Hippocampal formation (tissue), 2 donors: ENCODE results near the gene GALNT10.
A peak's percentile ranks its signal among the peaks of the same experiment; 100 is the strongest.

Source experiments
- DNase-seq, 2 donors: peaks; one replicate each; lab custom pipeline; 2025; lab: John Stamatoyannopoulos, UW

Gene GALNT10

DNA sequence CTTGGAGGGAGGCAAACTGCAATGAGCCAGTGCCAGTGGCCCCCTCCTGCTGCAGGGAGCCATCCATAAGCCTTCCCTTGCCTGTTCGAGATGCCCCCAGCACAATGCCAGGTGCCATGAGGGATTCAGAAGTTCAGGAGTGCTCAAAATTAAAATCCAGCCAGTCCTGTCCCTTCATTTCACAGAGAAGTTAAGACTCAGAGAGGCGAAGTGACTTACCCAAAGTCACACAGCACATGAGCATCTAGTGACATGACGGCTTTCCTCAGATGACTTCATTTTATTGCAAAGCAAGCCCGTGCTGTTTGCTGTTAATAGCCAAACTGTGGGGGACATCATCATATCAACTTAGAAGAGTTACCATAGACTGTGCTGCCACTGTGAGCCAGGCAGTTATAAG, 185.9 kb downstream of the GALNT10 start:
- DNase-seq, result no peak

- no peak for DNase-seq
Observed at GRCh38 chr5:154377754-154378533, 187.4 kb downstream of the GALNT10 start.

GRCh38 chr5:154380263-154380662, 189.7 kb downstream of the GALNT10 start:
- DNase-seq, result no peak

DNA sequence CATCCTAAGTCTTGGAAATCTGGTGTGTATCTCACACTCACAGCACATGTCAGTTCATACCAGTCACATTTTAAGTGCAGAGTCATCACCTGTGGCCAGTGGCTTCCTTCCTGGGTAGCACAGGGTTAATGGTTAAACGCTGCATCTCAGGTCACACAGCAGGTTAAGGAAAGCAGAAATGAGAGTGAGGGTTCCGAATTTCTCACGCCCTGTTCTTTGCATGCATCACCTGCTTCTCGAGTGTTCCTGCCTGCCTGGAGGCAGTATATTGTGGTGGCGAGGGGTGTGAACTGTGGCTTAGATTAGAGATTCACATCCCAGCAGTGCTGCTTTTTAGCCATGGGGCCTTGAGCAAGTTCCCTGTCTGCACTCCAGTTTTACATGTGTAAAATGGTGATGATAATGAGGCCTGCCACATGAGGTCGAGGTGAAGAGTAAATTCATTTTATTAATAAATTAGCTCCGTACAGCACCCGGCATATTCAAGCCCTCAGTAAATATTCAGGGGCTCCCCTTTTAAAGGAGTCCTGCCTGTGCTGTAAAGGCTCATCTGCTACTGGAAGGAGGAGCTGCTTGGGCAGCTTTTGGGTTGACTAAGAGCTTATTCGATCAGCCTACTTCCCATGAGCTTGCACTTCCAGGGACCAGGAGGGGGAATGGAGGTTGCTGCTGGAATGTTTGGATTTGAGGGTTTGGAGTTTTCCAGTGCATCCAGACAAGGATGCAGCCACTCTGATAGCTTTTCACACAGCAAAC, 194.1 kb downstream of the GALNT10 start:
- DNase-seq, result no peak

GRCh38 chr5:154385236-154385512, 194.6 kb downstream of the GALNT10 start:
- peak in 1 of 2 donors; percentile 8 for DNase-seq

GRCh38 chr5:154386952-154387629, 196.6 kb downstream of the GALNT10 start:
- DNase-seq, result no peak

GRCh38 chr5:154388842-154389241, 198.3 kb downstream of the GALNT10 start:
- DNase-seq, result no peak

DNA sequence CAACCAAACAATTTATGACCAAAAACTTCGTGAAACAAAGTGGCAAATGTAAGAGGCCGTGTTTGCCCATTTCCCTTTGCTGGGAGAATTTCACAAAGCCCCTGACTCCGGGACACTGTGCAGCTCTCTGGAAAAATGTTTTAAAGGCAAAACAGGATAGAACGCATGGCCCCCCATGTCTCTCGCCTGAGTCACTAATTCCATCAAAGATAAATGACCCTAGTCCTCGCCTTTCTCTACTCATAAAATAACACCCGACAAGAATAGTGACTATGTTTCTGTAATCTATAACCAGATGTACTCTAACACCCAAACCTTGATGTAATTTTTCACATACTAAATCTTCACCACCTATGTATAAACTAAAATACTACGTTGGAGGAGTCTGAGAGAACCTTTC, 199.6 kb downstream of the GALNT10 start:
- DNase-seq, result no peak

GRCh38 chr5:154390746-154391359, 200.3 kb downstream of the GALNT10 start:
- no peak for DNase-seq

DNA sequence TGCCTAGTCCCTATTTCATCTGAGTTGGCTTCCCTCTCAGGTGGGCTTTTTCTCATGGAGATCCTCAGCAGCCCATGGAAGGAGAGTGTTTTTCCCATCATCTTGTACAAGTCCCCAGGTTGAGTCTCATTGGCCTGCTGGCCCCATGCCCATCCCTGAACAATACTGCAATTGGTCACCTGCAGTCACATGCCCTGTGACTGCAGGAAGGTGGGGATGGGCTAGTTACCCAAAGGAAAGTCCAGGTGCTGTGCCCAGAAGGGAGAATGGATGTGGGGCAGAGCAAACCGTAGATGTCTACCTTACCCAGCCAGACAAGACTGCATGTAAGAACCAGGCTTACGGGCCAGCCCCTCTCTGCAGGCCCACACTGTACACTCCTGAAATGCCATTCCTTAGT, 201.3 kb downstream of the GALNT10 start:
- DNase-seq, result no peak

- DNase-seq, result no peak
Observed at GRCh38 chr5:154393850-154394249, 203.3 kb downstream of the GALNT10 start.

DNA sequence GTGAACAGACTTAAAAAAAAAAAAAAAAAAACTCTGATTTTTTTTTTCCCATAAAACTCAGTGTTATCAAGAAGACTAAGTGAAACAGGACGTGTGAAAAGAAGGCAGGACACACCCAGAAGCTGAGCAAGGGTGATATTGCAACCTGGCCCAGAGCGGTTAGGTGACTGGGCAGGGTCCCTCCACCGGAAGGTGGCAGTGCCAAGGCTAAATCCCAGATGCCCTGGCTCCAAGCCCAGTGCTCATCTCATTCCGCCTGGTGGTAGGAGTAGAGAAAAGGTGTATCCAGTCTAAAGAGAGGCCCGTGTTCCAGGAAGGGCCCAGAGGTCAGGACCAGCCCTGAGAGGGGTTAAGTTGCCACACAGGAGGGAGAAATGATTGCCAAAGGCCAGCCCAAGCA, 203.8 kb downstream of the GALNT10 start:
- no peak for DNase-seq

- no peak for DNase-seq
Observed at GRCh38 chr5:154395407-154396106, 205.0 kb downstream of the GALNT10 start.

DNA sequence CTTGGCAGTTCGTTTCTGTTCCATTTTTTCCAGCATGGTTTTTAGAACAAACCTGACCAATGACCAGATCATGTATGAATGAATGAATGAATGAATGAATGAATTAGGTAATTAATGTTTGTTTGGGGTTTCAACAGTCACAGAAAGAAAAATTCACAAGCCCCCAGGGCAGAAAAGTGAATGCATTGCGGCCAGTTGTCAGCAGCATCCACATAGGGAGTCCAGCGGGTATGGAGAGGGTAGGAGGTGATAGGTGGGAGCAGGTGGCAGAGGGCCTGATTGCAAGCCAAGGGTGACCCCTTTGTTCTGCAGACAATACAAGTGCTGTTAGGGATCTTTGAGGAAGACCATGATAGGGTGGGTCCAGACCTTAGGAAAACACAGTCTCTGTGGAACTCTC, 205.6 kb downstream of the GALNT10 start:
- no peak for DNase-seq

- no peak for DNase-seq
Observed at GRCh38 chr5:154397652-154398406, 207.3 kb downstream of the GALNT10 start.

DNA sequence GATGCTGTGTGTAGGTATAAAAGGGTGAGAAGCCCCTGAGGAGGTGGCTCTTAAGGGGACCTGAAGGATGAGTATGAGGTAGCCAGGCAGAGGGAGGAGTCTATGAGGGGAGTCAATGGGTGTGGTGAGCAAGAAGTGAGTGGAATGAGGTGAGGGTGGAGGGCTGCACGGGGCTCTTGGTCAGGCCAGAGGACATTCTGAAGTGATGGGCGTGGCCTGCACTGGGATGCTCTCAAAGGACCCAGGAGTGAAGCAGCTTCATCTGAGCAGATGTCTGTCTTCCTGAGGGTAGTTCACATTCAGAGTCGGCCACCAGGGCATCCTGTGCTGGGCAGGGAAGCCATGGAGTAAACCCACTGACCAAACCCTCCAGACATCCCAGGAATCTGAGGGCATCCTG, 210.1 kb downstream of the GALNT10 start:
- DNase-seq, result no peak

DNA sequence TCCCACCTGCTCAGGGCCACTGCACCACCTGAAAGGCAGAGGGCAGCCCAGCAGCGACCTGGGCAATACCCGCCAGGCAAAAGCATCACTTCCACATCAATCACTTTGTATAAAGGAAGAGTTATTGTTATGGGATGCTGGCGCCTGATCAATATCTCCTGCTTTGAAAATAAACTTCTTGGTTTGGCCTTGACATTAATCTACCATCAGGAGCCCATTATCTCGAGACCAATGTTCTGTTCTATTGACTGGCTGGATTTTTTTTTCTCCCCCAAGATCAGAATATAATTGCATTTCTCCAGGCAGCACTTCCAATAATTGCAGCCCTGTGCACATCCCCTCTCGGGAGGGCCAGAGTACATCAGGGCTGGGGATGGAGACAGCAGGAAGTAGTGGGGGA, 210.8 kb downstream of the GALNT10 start:
- DNase-seq, result no peak

GRCh38 chr5:154401931-154402330, 211.4 kb downstream of the GALNT10 start:
- no peak for DNase-seq

DNA sequence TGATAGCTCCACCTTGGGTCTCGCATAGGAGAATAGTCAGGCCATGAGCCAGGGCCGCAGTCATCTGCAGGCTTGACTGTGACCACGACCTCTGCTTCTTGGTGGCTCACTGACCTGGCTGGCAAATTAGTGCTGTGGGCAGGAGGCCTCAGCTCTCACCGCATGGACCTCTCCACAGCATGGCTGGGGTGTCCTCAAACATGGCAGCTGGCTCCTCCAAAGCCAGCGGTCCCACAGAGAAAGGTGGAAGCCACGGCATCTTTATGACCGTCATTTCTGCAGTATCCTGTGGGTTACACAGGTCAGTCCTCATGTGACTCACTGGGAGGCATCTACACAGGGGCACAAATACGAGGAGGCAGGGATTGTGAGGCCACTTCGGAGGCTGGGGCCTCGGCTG, 212.1 kb downstream of the GALNT10 start:
- no peak for DNase-seq

- DNase-seq, result no peak
Observed at GRCh38 chr5:154403234-154403633, 212.7 kb downstream of the GALNT10 start.

GRCh38 chr5:154403776-154404387, 213.3 kb downstream of the GALNT10 start:
- no peak for DNase-seq
